M059J (cell line): Measurements from ENCODE around the gene CSF2RB. TPM values are rescaled to one million over a fixed set of nuclear protein-coding genes. Genes with fewer than 3 reads are reported as not detected.
"Not testable (repeated sequence)": the region's sequence is repeated elsewhere in the genome, so short reads cannot be mapped to it uniquely, and the experiment has no call there.

Experiments used
- DNase-seq: peaks from one replicate; pipeline ENCODE4 v3.0.0-alpha.2; 2012; ENCODE audit warnings: low read depth
- total RNA-seq: library from RNA; depleted of rRNA; stranded (reverse); fragments of >200 nt; shearing (Covaris generic); gene quantifications from 2 replicates; pipeline ENCODE4 v1.2.3, GENCODE V29; 2014; rRNA removed

Gene CSF2RB
- total RNA-seq, 1 experiment from 2014 or later: 0.02 TPM

- DNase-seq: no peak
Observed at GRCh38 chr22:36968249-36968964, 55.0 kb downstream of the CSF2RB start.

DNA sequence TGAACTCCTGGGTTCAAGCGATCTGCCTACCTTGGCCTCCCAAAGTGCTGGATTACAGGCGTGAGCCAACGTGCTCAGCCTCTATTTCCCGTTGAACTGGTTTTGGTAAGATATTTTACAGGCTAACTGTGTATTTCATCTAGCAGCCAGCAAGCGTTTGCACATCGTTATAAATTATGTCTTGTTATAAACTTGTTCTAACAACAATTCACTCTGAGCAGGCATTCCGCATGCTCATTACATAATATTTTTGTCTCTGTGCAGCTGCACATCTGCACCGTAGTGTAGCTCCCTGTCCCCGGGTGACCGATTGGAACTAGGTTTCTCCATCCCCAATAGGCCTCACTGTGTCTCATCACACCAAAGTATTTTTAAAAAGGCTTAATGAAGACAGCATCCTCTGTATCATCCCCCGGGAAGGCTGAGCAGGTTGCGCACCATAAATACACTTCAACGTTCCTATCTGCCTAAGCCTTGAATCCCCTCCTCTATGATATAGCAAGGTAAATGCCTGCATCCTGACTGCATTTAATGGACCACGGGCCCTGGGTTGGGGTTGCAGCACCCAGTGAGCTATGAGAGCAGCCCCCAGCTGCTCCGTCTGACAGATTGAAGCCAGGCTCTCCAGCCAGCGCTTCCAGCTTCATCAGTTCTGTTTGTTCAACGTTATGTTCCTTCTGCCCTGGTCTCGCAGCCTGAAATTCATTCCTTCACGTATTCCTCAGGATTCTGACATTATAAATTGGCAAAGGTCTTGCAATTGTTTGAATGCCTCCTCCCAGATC lies 58.1 kb downstream of the CSF2RB start:
- no peak for DNase-seq

- DNase-seq: no peak
Observed at GRCh38 chr22:36976606-36977005, 63.2 kb downstream of the CSF2RB start.

GRCh38 chr22:36977401-36977861 lies 64.0 kb downstream of the CSF2RB start:
- DNase-seq: peak; percentile 42

- peak; percentile 76 for DNase-seq
Observed at GRCh38 chr22:36977947-36978660, 64.7 kb downstream of the CSF2RB start.

DNA sequence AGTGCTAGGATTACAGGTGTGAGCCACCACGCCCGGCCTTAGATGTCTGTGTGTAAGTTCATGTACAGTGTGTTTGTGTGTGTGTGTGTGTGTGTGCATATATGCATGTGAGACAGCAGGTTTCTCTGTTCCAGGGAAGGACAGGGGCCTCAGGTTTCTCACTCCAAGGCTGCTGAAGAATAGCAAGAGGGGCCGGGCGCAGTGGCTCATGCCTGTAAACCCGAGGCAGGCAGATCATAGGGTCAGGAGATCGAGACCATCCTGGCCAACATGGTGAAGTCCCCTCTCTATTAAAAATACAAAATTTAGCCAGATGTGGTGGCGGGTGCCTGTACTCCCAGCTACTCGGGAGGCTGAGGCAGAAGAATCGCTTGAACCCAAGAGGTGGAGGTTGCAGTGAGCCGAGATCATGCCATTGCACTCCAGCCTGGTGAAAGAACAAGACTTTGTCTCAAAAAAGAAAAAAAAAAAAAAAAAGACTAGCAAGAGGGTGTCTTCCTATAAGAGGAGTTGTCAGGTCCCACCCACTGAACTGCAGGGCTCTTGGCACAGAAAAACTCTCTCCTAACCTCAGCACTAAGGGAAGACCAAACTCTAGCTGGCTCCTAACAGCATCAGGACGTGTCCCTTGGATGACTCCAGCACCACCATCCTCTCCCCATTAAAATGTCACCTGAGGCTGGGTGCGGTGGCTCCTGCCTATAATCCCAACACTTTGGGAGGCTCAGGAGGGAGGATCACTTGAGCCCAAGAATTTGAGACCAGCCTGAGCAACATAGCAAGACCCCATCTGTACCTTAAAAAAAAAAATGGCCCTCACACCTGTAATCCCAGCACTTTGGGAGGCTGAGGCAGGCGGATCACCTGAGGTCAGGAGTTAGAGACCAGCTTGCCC lies 65.8 kb downstream of the CSF2RB start:
- no peak for DNase-seq

GRCh38 chr22:36981247-36981775 lies 67.9 kb downstream of the CSF2RB start:
- DNase-seq: no peak

GRCh38 chr22:36982136-36982535 lies 68.7 kb downstream of the CSF2RB start:
- DNase-seq: no peak

DNA sequence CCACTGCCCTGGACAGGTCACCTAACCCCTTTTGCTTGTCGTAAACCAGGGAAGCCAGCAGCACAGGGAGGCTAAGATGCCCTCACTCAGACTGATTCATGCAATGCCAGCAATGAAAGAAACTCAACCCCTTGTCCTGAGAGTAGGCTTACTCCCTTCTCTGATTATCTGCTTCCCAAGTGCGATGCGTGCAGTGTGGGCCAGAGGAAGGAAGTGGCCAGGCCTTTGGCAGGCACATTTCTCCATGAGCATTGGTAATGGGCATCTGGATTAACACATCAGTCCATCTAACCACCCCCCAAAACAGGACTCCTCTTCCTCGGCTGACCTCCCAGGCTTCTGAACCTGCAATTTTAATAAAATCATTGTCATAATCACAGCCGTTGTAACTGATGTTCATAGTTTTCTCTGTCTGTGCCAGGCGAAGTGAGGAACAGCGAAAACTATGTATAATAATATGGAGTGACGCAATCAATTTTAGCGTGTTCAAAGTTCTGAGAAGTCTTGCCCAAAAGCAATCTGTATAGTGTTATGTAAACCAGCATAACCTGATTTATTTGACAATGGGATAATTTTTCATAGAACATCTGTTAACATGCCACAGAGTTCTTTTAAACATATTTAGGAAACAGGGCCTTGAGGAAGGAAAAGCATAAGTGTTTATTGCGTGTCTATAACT lies 71.9 kb downstream of the CSF2RB start:
- no peak for DNase-seq

- no peak for DNase-seq
Observed at GRCh38 chr22:36986242-36986821, 72.9 kb downstream of the CSF2RB start.

GRCh38 chr22:36988075-36988832 lies 74.8 kb downstream of the CSF2RB start:
- DNase-seq: no peak

DNA sequence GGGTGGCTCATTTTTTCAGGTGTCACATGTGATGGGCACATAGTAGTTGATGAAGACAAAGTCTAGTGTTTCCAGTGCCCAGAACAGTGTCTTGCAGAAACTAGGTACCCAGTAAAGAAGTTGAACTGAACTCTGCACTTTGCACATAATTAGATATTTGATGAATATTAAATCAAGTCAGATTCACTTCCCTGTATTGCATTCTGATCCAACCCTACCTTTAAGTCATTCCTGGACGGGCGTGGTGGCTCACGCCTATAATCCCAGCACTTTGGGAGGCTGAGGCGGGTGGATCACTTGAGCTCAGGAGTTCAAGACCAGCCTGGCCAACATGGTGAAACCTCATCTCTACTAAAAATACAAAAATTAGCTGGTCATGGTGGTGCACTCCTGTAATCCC lies 75.6 kb downstream of the CSF2RB start:
- not testable (repeated sequence) for DNase-seq

Other genes starting within 250 kb of the CSF2RB start
- not detected in 2 replicates for gene CACNG2, start 209.9 kb upstream of the CSF2RB start, total RNA-seq
- 14.9 and 19.7 TPM in 2 replicates for gene IFT27, start 137.5 kb upstream of the CSF2RB start, total RNA-seq
- not detected in 2 replicates for gene PVALB, start 96.6 kb upstream of the CSF2RB start, total RNA-seq
- not detected in 2 replicates for gene NCF4, start 52.6 kb upstream of the CSF2RB start, total RNA-seq
- gene TST, start 105.8 kb downstream of the CSF2RB start, total RNA-seq: 17.1 and 24.0 TPM in 2 replicates
- gene MPST, start 106.1 kb downstream of the CSF2RB start, total RNA-seq: 40.0 and 53.0 TPM in 2 replicates
- 6.8 and 13.1 TPM in 2 replicates for gene KCTD17, start 138.1 kb downstream of the CSF2RB start, total RNA-seq
- gene TMPRSS6, start 196.1 kb downstream of the CSF2RB start, total RNA-seq: not detected in 2 replicates
- gene IL2RB, start 236.3 kb downstream of the CSF2RB start, total RNA-seq: 0.07 and 0.59 TPM in 2 replicates